SK-N-MC (cell line): ENCODE data around the gene CCRL2.

ENCODE experiments used
- FOXP2 ChIP-seq: optimal IDR thresholded peaks from 2 replicates; pipeline ENCODE3; 2011; ENCODE audit warnings: mild to moderate bottlenecking, moderate library complexity; ENCODE audit not compliant: insufficient read depth; ENCODE audit errors: extremely low read length, control extremely low read depth
- POLR2AphosphoS5 ChIP-seq: IDR thresholded peaks from 2 replicates; pipeline ENCODE4 v1.6.1; 2012; ENCODE audit warnings: mild to moderate bottlenecking, low read depth, low read length, borderline replicate concordance

DNA sequence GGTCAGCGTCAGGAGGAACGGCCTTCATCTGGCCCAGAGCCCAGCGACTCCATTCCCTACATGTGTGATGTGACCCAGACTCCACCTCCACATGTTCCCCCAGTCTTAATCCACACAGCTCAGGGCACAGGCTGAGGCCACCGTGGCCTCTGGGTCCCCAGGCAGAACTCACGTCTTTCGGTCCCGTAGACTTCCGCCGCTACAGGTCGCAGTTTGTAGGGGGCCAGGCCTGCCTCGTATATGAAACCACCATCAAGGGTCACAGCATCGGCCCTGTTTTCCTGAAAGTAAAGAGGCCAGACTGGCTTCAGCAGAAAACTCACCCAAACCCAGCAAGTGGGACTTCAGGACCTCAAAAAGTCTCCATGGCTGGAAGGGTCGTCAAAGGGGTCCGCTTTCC is 49.1 kb downstream of the CCRL2 start:
- TF ChIP-seq FOXP2 (no peak), POLR2AphosphoS5 (no peak)
